Endodermal cell (in vitro differentiated cells): Measurements from ENCODE around the gene PDGFC. TPM values are rescaled to one million over a fixed set of nuclear protein-coding genes. Genes with fewer than 3 reads are reported as not detected.

Experiments used
- DNase-seq: peaks from one replicate; pipeline ENCODE4 v3.0.0-alpha.2; 2017
- H3K27ac ChIP-seq: 2 replicates; pipeline ENCODE4 v1.5.1; 2013; ENCODE audit warnings: mild to moderate bottlenecking, low read depth, low read length, moderate library complexity
- H3K27me3 ChIP-seq: 2 replicates; pipeline ENCODE4 v1.6.1; 2013; ENCODE audit warnings: mild to moderate bottlenecking, low read length, moderate library complexity; ENCODE audit not compliant: insufficient read depth, control insufficient read depth, poor library complexity, severe bottlenecking
- H3K36me3 ChIP-seq: 2 replicates; pipeline ENCODE4 v1.7.0; 2013; ENCODE audit warnings: mild to moderate bottlenecking, low read length, moderate library complexity; ENCODE audit not compliant: control insufficient read depth, insufficient read depth
- H3K4me1 ChIP-seq: one replicate; pipeline ENCODE4 v1.7.0; 2013; ENCODE audit warnings: low read length; ENCODE audit not compliant: control insufficient read depth, insufficient read depth
- H3K4me3 ChIP-seq: 2 replicates; pipeline ENCODE4 v1.5.1; 2013; ENCODE audit warnings: mild to moderate bottlenecking, low read length, moderate library complexity
- H3K9ac ChIP-seq: 2 replicates; pipeline ENCODE4 v1.6.1; 2013; ENCODE audit warnings: mild to moderate bottlenecking, low read length, moderate library complexity; ENCODE audit not compliant: poor library complexity, severe bottlenecking; ENCODE audit errors: extremely low read depth
- H3K9me3 ChIP-seq: 2 replicates; pipeline ENCODE4 v1.6.1; 2013; ENCODE audit warnings: mild to moderate bottlenecking, low read length, moderate library complexity; ENCODE audit not compliant: control insufficient read depth
- H3K27ac Mint-ChIP-seq: 2 replicates; pipeline ENCODE4 v1.8.0; 2020; ENCODE audit warnings: mixed read lengths
- H3K27me3 Mint-ChIP-seq: 2 replicates; pipeline ENCODE4 v1.8.0; 2021; ENCODE audit warnings: mild to moderate bottlenecking, mixed read lengths; ENCODE audit not compliant: insufficient read depth
- H3K36me3 Mint-ChIP-seq: 2 replicates; pipeline ENCODE4 v1.8.0; 2020; ENCODE audit warnings: low read depth, mixed read lengths
- H3K4me1 Mint-ChIP-seq: 2 replicates; pipeline ENCODE4 v1.8.0; 2020; ENCODE audit warnings: mixed read lengths
- H3K4me3 Mint-ChIP-seq: 2 replicates; pipeline ENCODE4 v1.8.0; 2020; ENCODE audit warnings: mild to moderate bottlenecking, moderate library complexity, mixed read lengths
- H3K9me3 Mint-ChIP-seq: 2 replicates; pipeline ENCODE4 v1.8.0; 2020; ENCODE audit warnings: mild to moderate bottlenecking, mixed read lengths
- CTCF ChIP-seq: fragments of 200-600 bp; sonication (generic); conservative IDR thresholded peaks from 2 replicates; pipeline ENCODE4 v1.5.0; 2021; ENCODE audit warnings: antibody characterized with exemption, mild to moderate bottlenecking
- WGBS, 2 experiments: methylation state at CpG; one replicate each; pipeline versions ENCODE4 v1.1.5 to v1.1.7; 2013; ENCODE audit warnings: missing lambda C conversion rate in 2 of 2, mixed read lengths in 1 of 2; ENCODE audit not compliant: insufficient coverage in 1 of 2, insufficient read length in 1 of 2; 5-methylcytosine and 5-hydroxymethylcytosine counted together
- total RNA-seq, 2 donors: library from RNA; stranded (reverse); fragmentation: NEBNext Ultra II Directional in 1 of 2; extraction: Animal tissue kit (Norgen Biotek cat#: 25700) in 1 of 2; gene quantifications; 2 replicates in 1 of 2; 3 replicates in 1 of 2; pipeline ENCODE4 v1.2.1, GENCODE V29; 2021

Gene PDGFC
- total RNA-seq, 2 donors from 2014 or later: 5.5 to 6.8 TPM

- H3K9ac ChIP-seq: no peak overlapping the region
- no peaks in the 10 kb centered on the region for H3K9me3 ChIP-seq
- H3K9me3 Mint-ChIP-seq: no peaks in the 10 kb centered on the region
- H3K27ac ChIP-seq: no peak overlapping the region
- H3K36me3 ChIP-seq: no peaks in the 10 kb centered on the region
- 55 to 66% methylated on average over 3 of the region's 3 CpGs for WGBS, 2 experiments
- no peaks in the 10 kb centered on the region for H3K4me1 ChIP-seq
- no peaks in the 10 kb centered on the region for H3K4me1 Mint-ChIP-seq
- H3K4me3 Mint-ChIP-seq: no peak overlapping the region
- no peak overlapping the region for H3K27ac Mint-ChIP-seq
- H3K27me3 Mint-ChIP-seq: no peaks in the 10 kb centered on the region
- H3K4me3 ChIP-seq: no peak overlapping the region
- no peaks in the 10 kb centered on the region for H3K36me3 Mint-ChIP-seq
- no peak for TF ChIP-seq CTCF
- H3K27me3 ChIP-seq: no peaks in the 10 kb centered on the region
- DNase-seq: no peak
Measured at GRCh38 chr4:156898373-156899117, 73.1 kb downstream of the PDGFC start.

GRCh38 chr4:156896527-156896926 is 75.1 kb downstream of the PDGFC start:
- Histone ChIP-seq H3K27ac (no peak overlapping the region), H3K4me1 (no peaks in the 10 kb centered on the region), H3K4me3 (no peak overlapping the region), H3K36me3 (no peaks in the 10 kb centered on the region), H3K9me3 (no peaks in the 10 kb centered on the region), H3K27me3 (no peaks in the 10 kb centered on the region), H3K9ac (no peak overlapping the region)
- no peaks in the 10 kb centered on the region for H3K9me3 Mint-ChIP-seq
- H3K4me3 Mint-ChIP-seq: no peak overlapping the region
- no peaks in the 10 kb centered on the region for H3K4me1 Mint-ChIP-seq
- H3K27me3 Mint-ChIP-seq: no peaks in the 10 kb centered on the region
- WGBS, 2 experiments: 60 to 89% methylated on average over 1 of the region's 1 CpG
- H3K27ac Mint-ChIP-seq: no peak overlapping the region
- DNase-seq: no peak
- TF ChIP-seq CTCF: no peak
- no peaks in the 10 kb centered on the region for H3K36me3 Mint-ChIP-seq

- H3K36me3 ChIP-seq: no peaks in the 10 kb centered on the region
- no peak overlapping the region for H3K4me3 ChIP-seq
- no peak overlapping the region for H3K27ac Mint-ChIP-seq
- no peak for DNase-seq
- H3K9ac ChIP-seq: no peak overlapping the region
- 100% methylated on average over 1 of the region's 1 CpG; no CpG with 5 or more reads in 1 of the 2 experiments for WGBS, 2 experiments
- H3K4me1 ChIP-seq: no peaks in the 10 kb centered on the region
- H3K9me3 Mint-ChIP-seq: no peaks in the 10 kb centered on the region
- H3K4me3 Mint-ChIP-seq: no peak overlapping the region
- no peaks in the 10 kb centered on the region for H3K9me3 ChIP-seq
- no peaks in the 10 kb centered on the region for H3K27me3 ChIP-seq
- no peak overlapping the region for H3K27ac ChIP-seq
- no peaks in the 10 kb centered on the region for H3K27me3 Mint-ChIP-seq
- no peaks in the 10 kb centered on the region for H3K36me3 Mint-ChIP-seq
- H3K4me1 Mint-ChIP-seq: no peaks in the 10 kb centered on the region
- TF ChIP-seq CTCF: no peak
Measured at GRCh38 chr4:156894234-156894633, 77.4 kb downstream of the PDGFC start.
